NCI-H2227 (cell line): Measurements from ENCODE around the gene ASXL2.
"Not testable (repeated sequence)": the region's sequence is repeated elsewhere in the genome, so short reads cannot be mapped to it uniquely, and the experiment has no call there.

Source experiments
- DNase-seq: peaks from one replicate; lab custom pipeline; 2025; ENCODE audit not compliant: unreplicated experiment; lab: John Stamatoyannopoulos, UW

Gene ASXL2

DNA sequence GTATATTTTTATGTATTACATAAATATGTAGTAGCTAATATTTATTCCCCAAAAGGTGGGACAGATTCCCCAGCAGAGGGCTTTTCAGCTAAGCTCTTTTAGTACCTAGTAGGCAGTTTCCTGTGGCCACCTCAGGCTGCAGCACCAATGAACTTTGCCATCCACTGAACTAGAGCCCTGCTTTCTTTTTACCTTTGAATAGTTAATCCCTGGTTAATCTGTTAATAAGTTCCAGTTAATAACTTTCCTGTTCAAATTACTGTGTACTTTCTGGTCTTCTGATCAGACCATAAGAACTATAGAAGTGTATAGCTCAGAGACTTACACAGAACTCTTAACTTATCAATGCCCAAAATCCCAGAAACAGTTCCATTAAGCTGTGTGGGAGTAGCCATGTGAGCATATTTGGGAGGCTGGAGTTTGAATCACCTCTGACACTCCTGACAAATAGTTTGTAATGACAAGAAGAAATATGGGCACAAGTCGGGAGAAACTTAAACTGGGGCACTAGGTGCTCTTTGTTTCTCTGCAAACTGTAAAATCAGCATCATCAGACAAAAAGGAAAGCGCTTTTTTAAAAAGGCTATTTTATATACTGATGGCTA is 40.0 kb downstream of the ASXL2 start:
- DNase-seq, result no peak

DNA sequence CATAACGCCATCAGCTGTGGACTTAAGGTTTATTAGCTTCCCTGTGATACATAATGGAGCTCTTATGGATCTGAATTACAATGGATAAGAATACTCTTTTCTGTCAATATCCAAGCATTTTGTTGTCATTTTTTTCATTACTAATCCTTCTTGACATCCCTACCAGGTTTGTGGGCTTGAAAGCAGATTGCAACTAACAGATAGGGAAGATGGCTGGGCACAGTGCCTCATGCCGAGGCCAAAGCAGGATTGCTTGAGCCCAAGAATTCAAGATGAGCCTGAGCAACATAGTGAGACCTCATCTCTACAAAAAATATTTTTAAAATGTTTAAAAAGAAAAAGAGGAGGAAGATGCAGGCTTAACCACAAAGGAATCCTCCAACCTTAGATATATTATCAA is 42.4 kb downstream of the ASXL2 start:
- DNase-seq, result no peak

DNA sequence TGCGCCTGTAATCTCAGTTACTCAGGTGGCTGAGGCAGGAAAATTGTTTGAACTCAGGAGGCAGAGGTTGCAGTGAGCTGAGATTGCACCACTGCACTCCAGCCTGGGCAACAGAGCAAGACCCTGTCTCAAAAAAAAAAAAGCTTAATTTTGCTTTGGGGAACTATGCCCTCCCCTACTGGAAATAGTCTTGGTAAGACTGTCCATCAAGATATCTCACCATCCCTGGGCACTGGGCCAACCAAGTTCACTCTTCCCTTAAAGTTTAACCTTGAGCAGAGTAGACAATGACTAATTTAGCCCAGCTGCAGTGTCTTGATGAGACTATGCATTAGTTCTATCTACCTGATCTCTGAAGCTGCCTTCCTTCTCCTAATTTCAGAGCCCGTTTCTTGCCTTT is 44.7 kb downstream of the ASXL2 start:
- no peak for DNase-seq

DNA sequence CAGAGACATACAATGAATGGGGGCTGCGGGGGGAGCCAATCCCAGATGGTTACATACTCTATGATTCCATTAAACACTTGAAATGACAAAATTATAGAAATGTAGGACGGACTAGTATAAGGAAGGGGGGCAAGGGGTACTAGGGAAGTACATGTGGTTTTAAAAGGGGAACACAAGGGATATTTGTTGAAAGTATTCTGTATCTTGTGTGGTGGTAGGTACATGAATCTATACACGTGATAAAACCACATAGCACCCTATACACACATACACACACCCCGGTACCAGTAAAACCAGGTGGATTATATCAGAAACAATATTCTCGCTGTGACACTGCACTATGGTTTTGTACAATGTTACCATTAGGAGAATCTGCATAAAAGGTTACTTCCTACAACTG is 45.4 kb downstream of the ASXL2 start:
- DNase-seq, result no peak

DNA sequence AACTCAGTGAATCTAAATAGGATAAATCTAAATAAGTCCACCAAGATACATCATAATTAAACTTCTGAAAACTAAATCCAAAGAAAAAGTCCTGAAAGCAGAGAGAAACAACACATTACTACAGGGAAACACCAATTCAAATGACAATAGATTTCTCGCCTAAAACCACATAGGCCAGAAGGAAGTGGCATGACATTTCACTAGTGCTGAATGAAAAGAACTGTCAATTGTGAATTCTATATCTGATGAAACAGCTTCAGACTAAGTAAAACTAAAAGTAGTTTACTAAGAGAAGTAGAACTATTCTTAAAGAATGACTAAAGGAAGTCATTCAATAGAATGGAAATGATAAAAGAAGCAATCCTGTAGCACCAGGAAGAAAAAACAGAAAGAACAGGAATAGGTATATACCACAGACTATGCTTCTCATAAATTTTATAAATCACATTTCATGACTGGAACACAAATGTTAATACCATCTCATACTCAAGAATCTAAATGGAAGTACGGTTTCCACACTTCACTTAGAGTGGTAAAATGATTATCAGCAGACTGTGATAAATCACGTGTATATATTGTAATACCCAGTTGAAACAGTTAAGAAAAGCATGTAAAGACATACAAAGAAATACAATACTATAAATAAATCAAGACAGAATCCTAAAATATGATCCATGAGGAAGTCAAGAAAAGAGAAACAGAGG is 46.4 kb downstream of the ASXL2 start:
- DNase-seq, result no peak

DNA sequence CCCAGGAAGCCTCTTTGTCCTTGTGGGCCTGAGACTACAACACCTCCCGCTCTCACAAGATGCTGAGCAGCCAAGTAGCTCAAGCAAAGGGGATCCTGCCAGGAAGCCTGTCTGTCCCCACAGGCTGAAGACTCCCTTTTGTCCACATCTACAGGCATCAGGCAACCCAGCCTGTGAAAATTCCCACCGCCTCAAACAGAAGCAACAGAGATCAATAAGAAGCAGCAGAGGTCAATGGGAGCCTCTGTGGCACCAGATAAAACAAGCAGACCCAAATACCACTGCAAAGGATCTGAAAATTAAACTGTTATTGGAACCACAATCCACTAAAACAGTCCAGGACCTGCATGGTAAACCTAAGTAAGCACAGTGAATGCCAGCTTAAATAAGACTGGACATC is 48.5 kb downstream of the ASXL2 start:
- DNase-seq, result no peak

DNA sequence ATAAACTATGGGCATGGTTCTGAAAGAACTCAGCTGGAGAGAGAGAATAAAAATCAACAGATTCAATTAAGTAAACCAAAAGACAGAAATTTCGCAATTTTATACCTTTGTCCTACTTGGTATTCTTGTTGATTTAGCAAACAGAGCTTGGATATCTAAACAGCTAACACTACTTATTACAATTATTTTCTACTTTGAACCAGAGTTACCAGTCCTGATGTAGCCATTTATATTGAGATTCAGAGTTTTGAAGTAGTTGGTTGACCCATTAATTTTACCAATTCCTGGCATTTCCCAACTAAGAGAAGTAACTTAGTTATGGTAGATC is 48.9 kb downstream of the ASXL2 start:
- no peak for DNase-seq

DNA sequence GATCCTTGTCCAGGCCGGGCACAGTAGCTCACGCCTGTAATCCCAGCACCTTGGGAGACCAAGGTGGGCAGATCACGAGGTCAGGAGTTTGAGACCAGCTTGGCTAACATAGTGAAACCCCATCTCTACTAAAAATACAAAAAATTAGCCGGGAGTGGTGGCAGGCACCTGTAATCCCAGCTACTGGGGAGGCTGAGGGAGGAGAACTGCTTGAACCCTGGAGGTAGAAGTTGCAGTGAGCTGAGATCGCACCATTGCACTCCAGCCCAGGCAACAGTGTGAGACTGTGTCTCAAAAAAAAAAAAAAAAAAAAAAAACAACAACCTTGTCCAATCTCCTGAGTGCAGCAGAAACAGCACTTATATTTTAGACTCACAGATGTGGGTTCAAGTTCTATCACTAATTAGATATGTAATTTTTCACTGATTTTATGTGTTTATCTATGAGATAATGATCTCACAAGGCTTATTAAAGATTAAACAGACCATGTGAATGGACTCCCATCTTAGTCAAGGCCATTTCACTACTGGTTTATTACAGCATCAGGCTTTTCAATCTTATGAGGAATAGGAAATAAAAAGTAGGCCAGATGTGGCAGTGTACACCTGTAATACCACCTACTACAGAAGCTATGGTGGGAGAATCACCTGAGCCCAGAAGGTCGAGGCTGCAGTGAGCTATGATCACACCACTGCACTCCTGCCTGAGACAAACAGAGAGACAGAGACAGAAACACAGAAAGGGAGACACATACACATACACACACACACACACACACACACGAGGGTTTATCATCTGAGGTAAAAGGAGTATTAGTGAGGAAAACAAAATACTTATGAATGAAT is 49.5 kb downstream of the ASXL2 start:
- DNase-seq, result not testable (repeated sequence)

DNA sequence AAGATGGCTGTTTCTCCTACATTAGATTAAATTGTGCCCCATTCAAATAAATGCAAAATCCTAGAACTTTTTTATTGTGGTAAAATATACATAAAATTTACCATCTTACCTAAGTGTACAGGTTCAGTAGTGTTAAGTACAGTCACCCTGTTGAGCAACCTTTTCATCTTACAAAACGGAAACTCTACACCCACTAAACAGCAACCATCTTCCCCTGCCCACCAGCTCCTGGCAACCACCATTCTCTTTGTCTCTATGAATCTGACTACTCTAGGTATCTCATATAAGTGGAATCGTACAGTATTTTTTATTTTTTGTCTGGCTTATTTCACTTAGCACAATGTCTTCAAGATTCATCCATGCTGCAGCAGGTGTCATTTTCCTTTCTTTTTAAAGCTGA is 53.0 kb downstream of the ASXL2 start:
- DNase-seq, result no peak

DNA sequence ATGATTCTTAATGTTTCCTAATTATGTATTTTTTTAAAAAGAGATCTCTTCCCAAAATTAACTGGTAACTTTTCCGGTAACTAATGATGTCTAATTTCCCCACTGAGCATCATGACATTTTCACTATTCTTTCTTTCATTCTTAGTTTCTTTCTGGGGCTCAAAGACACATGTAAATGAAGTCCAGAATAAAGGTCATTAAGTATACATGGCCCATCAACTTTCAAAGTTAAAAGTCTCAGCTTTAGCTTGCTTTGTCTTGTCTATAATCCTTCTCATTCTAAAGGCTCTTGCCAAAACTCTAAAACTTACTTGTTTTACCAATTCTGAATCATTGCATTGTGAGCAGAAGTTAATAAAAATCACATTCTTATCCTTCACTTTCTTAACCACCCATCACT is 53.6 kb downstream of the ASXL2 start:
- no peak for DNase-seq

DNA sequence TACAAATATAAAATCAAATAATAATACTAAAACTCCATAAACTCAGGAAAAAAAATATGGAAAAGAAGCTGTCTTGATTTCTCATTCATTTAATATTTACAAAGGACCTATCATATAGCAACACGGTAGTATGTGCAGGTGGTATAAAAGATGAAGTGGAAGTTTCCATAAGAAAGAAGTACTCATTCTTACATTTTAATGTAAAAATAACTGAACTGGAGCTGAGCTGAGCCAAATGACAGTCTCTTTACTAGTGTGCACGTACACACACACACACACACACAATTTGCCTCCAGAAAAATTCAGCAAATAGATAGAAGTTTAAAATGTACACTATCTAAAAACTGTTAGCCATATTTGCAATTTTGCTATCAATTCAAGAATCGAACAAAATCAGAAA is 54.1 kb downstream of the ASXL2 start:
- no peak for DNase-seq

DNA sequence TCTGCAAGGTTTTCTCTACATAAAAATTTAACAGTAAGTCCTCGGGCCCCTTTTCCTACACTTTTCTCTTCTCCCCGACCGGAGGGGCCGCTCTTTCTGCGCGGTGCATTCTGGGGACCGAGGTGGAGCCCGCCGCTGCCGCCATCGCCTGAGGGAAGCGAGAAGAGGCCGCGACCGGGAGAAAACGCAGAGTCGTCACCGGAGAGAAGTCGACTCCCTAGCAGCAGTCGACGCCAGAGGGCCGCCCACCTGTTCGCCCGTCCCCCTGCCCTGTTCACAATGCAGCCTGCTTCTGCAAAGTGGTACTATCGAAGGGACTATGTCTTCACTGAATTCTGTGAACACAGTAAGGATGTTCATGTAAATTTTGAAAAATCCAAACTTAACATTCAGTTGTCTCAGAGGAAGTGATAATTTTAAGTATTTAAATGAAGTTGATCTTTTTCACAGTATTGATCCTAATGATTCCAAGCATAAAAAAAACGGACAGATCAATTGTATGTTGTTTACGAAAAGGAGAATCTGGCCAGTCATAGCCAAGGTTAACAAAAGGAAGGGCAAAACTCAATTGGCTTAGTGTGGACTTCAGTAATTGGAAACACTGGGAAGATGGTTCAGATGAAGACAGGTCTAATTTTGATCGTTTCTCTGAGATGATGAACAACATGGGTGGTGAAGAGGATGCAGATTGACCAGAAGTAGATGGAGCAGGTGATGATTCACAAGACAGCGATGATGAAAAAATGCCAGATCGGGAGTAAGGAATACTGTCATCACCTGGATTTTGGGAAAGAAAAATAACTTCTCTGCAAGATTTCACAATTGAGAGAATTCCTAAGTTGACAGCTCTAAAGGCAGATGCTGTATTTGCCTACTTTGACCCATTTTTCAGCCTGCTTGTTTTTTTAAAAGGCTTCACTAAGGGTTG is 55.8 kb downstream of the ASXL2 start:
- DNase-seq, result peak; percentile 91

DNA sequence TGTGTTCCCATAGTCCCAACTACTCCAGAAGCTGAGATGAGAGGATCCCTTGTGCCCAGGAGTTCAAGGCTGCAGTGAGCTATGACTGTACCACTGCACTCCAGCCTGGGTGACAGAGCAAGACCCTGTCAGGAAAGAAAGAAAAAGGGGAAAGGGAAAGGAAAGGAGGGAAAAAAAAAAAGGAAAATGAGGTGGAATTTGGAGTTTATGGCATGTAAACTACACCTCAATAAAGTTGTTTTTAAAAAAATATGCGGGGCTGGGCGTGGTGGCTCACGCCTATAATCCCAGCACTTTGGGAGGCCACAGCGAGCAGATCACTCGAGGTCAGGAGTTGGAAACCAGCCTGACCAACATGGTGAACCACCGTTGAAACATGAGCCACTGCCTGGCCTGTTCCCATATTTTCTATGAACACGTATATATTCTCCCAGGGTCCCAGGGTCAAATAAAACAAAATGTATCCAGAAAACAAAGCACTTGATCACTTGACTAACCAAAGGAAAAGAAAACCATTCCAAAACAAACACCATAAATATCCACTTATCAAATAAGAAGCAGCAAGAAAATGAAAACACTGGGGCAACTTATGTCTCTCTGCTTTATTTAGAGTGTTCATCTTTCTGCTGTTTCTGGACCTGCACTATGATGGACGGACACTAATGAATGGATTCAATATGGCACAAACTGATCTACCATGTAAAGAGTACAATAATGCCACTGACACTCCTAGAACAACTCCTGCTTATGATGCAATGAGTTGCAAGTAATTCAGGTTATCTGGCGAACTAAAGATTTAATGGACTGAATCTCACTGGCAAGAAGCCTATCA is 56.8 kb downstream of the ASXL2 start:
- peak; percentile 35 for DNase-seq

DNA sequence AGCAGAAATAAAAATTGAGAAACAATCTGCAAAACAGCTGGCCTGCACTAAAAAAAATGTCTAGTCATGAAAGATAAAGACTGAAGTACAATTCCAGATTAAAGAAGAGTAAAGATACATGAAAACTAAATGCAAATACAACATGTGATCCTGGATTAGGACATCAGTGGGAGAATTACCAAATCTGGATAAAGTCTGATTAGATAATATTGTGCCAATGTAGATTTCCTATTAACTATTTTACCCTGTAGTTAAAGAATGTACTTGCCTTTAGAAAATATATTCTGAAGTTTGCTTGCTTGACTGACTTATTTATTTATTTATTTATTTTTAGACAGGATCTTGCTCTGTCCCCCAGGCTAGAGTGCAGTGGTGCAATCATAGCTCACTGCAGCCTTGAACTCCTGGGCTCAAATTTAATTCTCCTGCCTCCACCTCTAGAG is 58.7 kb downstream of the ASXL2 start:
- DNase-seq, result no peak

DNA sequence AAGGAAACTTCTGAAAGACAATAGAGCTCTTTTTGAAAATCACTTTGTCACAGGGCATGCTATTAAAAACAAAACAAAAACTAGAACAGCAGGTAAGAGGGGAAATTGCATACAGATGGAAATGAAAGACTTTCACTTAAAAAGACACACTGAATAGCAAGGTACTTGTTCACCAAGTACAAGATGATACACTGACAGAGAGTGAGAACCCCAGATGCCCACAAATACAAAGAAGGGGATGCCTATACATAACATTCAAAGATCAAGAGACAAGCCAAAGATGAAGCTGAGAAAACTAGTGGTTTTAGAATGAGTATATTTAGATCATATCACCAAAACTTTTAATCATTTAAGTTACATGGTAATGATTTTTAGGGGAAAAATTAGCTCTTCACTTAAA is 60.7 kb downstream of the ASXL2 start:
- no peak for DNase-seq

DNA sequence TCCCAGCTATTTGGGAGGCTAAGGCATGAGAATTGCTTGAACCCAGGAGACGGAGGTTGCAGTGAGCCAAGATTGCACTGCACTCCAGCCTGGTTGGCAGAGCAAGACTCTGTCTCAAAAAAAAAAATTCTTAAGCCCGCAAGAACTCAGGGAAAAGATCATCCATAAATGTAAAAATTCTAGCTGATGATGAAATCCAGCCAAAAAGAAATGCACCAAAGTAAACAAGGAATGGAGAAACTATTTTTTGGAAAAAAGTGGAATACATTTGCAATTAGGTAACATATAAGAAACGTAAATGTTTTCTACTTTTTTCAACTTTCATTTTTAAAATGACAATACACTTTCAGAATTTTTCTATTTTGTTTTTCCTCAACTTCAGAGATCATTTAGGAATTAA is 61.3 kb downstream of the ASXL2 start:
- DNase-seq, result no peak

DNA sequence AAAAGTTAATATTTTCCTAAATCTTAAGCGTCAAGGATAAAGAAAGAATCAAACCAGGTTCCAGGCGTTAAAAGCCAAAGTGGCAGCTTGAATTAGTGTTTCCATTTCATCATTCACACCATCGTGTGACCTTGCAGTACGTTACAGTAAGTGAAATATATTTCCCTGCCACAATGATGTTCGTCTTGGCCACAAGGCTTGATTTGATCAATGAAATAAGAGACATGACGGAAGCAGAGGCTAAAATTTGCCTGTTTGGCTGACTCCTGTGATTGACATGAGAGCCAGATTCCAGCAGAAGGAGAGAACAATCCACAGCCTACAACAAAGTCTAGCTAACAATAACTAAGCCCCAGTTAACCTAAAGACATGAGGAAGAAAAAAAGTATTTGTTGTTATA is 62.0 kb downstream of the ASXL2 start:
- no peak for DNase-seq

DNA sequence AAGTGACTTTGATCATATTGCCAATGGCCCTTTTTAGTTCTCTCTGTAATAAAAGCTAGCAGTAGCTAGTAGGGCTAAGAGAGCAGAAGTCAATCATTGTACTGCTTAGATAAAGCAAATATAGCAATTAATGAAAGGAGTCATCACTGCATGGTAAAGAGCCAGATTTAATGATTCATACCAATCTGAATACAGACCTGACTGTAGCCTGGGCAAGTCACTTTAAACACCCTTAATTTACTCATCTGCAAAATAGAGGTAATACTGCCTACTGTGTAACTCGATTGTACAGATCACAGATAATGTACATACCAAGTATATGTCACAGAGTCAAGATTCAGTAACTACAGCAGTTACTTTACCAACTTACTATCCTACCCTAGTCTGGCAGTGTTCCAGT is 63.6 kb downstream of the ASXL2 start:
- no peak for DNase-seq

DNA sequence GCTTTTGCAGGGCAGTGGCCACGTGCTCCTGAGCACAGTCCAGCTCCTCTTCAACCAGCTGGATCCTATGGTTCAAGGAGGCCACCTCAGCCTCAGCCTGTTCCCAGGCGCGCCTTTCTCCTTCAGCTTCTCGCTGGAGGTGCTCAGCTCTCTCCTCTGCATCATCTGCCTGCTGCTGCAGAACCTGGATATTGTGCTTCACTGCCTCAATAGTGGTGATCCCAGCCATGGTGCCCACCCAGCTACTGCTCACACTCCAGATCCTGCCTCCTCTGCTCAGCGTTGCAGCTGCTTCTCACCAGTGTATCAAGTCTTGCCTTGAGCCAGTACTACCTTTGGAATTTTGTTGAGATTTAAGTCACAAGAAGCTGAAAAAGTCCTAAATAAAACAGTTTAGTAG is 67.9 kb downstream of the ASXL2 start:
- DNase-seq, result no peak

DNA sequence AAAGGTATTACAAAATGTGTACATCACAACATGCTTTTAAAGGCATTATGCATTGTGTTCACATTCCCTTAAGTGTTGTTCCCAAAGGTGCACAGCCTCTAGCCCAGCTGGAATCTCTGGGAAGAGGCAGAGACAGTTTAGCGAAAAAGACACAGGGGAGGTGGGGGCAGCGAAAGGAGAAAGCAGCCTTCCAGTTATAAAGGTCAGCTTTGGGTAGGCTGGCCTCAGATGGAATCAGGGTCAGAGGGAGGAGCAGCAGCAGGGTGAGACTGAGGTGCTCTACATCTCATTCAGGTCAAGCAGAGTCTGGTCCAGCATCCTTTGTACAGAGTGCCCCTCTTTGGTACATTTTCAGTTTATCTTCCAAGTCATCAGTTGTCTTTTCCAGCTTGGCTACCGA is 68.6 kb downstream of the ASXL2 start:
- DNase-seq, result no peak
